ENCODE results near the gene LY6G6F.

LY6G6F gene

GRCh38 chr6:31677955-31678354 is 28.7 kb upstream of the LY6G6F start:
- DNase-seq: no peak

GRCh38 chr6:31680226-31681134 is 26.2 kb upstream of the LY6G6F start, which contains the start of gene LY6G5C:
LY6G5C (minus strand) TSS chr6:31681067; CDS start chr6:31680373, 694 bp downstream.
- peak; percentile 75 for DNase-seq

GRCh38 chr6:31681135-31681671 is 25.5 kb upstream of the LY6G6F start:
- DNase-seq: peak; percentile 59

GRCh38 chr6:31683591-31683990 is 23.1 kb upstream of the LY6G6F start:
- DNase-seq: no peak

- no peak for DNase-seq
Observed at GRCh38 chr6:31686483-31686882, 20.2 kb upstream of the LY6G6F start.

- DNase-seq: no peak
Observed at GRCh38 chr6:31687321-31687720, 19.3 kb upstream of the LY6G6F start.

GRCh38 chr6:31687860-31688693 is 18.6 kb upstream of the LY6G6F start:
- DNase-seq: no peak

GRCh38 chr6:31689249-31690110 is 17.2 kb upstream of the LY6G6F start:
- peak; percentile 24 for DNase-seq

- DNase-seq: no peak
Observed at GRCh38 chr6:31690231-31691077, 16.2 kb upstream of the LY6G6F start.

GRCh38 chr6:31691078-31691463 is 15.6 kb upstream of the LY6G6F start:
- DNase-seq: no peak

- DNase-seq: no peak
Observed at GRCh38 chr6:31691564-31692108, 15.0 kb upstream of the LY6G6F start.

- no peak for DNase-seq
Observed at GRCh38 chr6:31692353-31692752, 14.3 kb upstream of the LY6G6F start.

- no peak for DNase-seq
Observed at GRCh38 chr6:31692886-31693285, 13.8 kb upstream of the LY6G6F start.

GRCh38 chr6:31693535-31693934 is 13.1 kb upstream of the LY6G6F start:
- DNase-seq: no peak

- DNase-seq: no peak
Observed at GRCh38 chr6:31697555-31697954, 9.1 kb upstream of the LY6G6F start.

- DNase-seq: no peak
Observed at GRCh38 chr6:31700740-31701401, 5.8 kb upstream of the LY6G6F start.

- DNase-seq: no peak
Observed at GRCh38 chr6:31701666-31702404, 4.8 kb upstream of the LY6G6F start.

GRCh38 chr6:31702405-31702818 is 4.3 kb upstream of the LY6G6F start:
- peak; percentile 59 for DNase-seq

- DNase-seq: peak; percentile 99
Observed at GRCh38 chr6:31702819-31703716, 3.6 kb upstream of the LY6G6F start, which contains the start of gene ABHD16A. ABHD16A (minus strand) TSS chr6:31703324; CDS start chr6:31703281, 43 bp downstream.

Measured in activated CD4-positive, alpha-beta T cell treated with anti-CD3 and anti-CD28 coated beads for 48 hours (primary cell).